ENCODE results near the gene CERS6. TPM values are rescaled to one million over a fixed set of nuclear protein-coding genes. Genes with fewer than 3 reads are reported as not detected.

Gene CERS6
- total and polyA plus RNA-seq, 4 donors, result 26.6 to 81.0 (median 41.5) TPM

- Histone ChIP-seq H3K9me3 (ENCODE audit: control insufficient read depth, insufficient read depth, low read length) (peaks cover 5% of the 10 kb centered on the region), H3K4me3 (ENCODE audit: low read depth, low read length) (no peak overlapping the region), H3K4me1 (ENCODE audit: control insufficient read depth, insufficient read depth, low read length) (peaks cover under 1% of the 10 kb centered on the region), H3K27ac (ENCODE audit: low read depth, low read length) (no peak overlapping the region), H3K27me3 (ENCODE audit: control insufficient read depth, insufficient read depth, low read length) (no peaks in the 10 kb centered on the region), H3K36me3 (ENCODE audit: control insufficient read depth, insufficient read depth, low read length) (peaks cover 5% of the 10 kb centered on the region)
- WGBS (ENCODE audit: insufficient coverage), result 90% methylated on average over 7 of the region's 7 CpGs
- DNase-seq (ENCODE audit: low read depth in 4 of 6, low spot score in 6 of 6), result no peak
Observed at GRCh38 chr2:168534926-168535325, 78.9 kb downstream of the CERS6 start.

GRCh38 chr2:168536925-168537466 lies 80.9 kb downstream of the CERS6 start:
- Histone ChIP-seq H3K4me1 (ENCODE audit: control insufficient read depth, insufficient read depth, low read length) (no peaks in the 10 kb centered on the region), H3K27me3 (ENCODE audit: control insufficient read depth, insufficient read depth, low read length) (no peaks in the 10 kb centered on the region), H3K36me3 (ENCODE audit: control insufficient read depth, insufficient read depth, low read length) (peaks cover 5% of the 10 kb centered on the region), H3K27ac (ENCODE audit: low read depth, low read length) (no peak overlapping the region), H3K4me3 (ENCODE audit: low read depth, low read length) (no peak overlapping the region), H3K9me3 (ENCODE audit: control insufficient read depth, insufficient read depth, low read length) (peaks cover 6% of the 10 kb centered on the region)
- DNase-seq (ENCODE audit: low read depth in 4 of 6, low spot score in 6 of 6), result no peak
- WGBS (ENCODE audit: insufficient coverage), result no CpG with 5 or more reads among the region's 2 CpGs

- H3K4me3 ChIP-seq (ENCODE audit: low read depth, low read length), result no peak overlapping the region
- no peaks in the 10 kb centered on the region for H3K27me3 ChIP-seq (ENCODE audit: control insufficient read depth, insufficient read depth, low read length)
- WGBS (ENCODE audit: insufficient coverage), result 100% methylated on average over 1 of the region's 1 CpG
- peaks cover 6% of the 10 kb centered on the region for H3K9me3 ChIP-seq (ENCODE audit: control insufficient read depth, insufficient read depth, low read length)
- H3K36me3 ChIP-seq (ENCODE audit: control insufficient read depth, insufficient read depth, low read length), result peaks cover 5% of the 10 kb centered on the region
- no peak overlapping the region for H3K27ac ChIP-seq (ENCODE audit: low read depth, low read length)
- H3K4me1 ChIP-seq (ENCODE audit: control insufficient read depth, insufficient read depth, low read length), result no peaks in the 10 kb centered on the region
- DNase-seq (ENCODE audit: low read depth in 4 of 6, low spot score in 6 of 6), result no peak
Observed at GRCh38 chr2:168538133-168538532, 82.1 kb downstream of the CERS6 start.

DNA sequence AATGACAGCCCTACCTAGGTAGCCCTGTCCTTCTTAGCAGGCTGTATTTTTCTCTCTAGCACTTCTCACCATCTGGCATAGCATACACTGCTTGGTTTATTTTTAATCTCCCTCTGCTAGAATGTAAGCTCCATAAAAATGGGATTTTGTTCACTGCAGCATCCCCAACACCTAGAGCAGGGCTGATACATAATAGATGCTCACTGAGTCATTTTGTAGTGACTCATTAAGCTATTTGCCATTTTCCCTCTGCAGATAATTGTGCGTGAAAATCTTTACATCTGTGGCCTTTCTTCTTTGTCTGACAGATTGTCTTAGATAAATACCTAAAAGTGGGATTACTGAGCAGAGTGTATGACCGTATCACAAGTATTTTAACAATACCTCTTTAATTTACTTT lies 82.5 kb downstream of the CERS6 start:
- no CpG with 5 or more reads among the region's 2 CpGs for WGBS (ENCODE audit: insufficient coverage)
- Histone ChIP-seq H3K9me3 (ENCODE audit: control insufficient read depth, insufficient read depth, low read length) (peaks cover 6% of the 10 kb centered on the region), H3K36me3 (ENCODE audit: control insufficient read depth, insufficient read depth, low read length) (peaks cover 5% of the 10 kb centered on the region), H3K4me3 (ENCODE audit: low read depth, low read length) (no peak overlapping the region), H3K27ac (ENCODE audit: low read depth, low read length) (no peak overlapping the region), H3K4me1 (ENCODE audit: control insufficient read depth, insufficient read depth, low read length) (no peaks in the 10 kb centered on the region), H3K27me3 (ENCODE audit: control insufficient read depth, insufficient read depth, low read length) (no peaks in the 10 kb centered on the region)
- DNase-seq (ENCODE audit: low read depth in 4 of 6, low spot score in 6 of 6), result no peak

- Histone ChIP-seq H3K27me3 (ENCODE audit: control insufficient read depth, insufficient read depth, low read length) (no peaks in the 10 kb centered on the region), H3K4me1 (ENCODE audit: control insufficient read depth, insufficient read depth, low read length) (no peaks in the 10 kb centered on the region), H3K36me3 (ENCODE audit: control insufficient read depth, insufficient read depth, low read length) (peaks cover 2% of the 10 kb centered on the region), H3K4me3 (ENCODE audit: low read depth, low read length) (no peak overlapping the region), H3K9me3 (ENCODE audit: control insufficient read depth, insufficient read depth, low read length) (peaks cover 6% of the 10 kb centered on the region), H3K27ac (ENCODE audit: low read depth, low read length) (no peak overlapping the region)
- no peak for DNase-seq (ENCODE audit: low read depth in 4 of 6, low spot score in 6 of 6)
- WGBS (ENCODE audit: insufficient coverage), result no CpG with 5 or more reads among the region's 1 CpG
Observed at GRCh38 chr2:168539945-168540344, 83.9 kb downstream of the CERS6 start.

GRCh38 chr2:168541858-168542257 lies 85.8 kb downstream of the CERS6 start:
- no CpG with 5 or more reads among the region's 1 CpG for WGBS (ENCODE audit: insufficient coverage)
- peaks cover 6% of the 10 kb centered on the region for H3K9me3 ChIP-seq (ENCODE audit: control insufficient read depth, insufficient read depth, low read length)
- no peaks in the 10 kb centered on the region for H3K4me1 ChIP-seq (ENCODE audit: control insufficient read depth, insufficient read depth, low read length)
- no peak for DNase-seq (ENCODE audit: low read depth in 4 of 6, low spot score in 6 of 6)
- no peak overlapping the region for H3K27ac ChIP-seq (ENCODE audit: low read depth, low read length)
- no peaks in the 10 kb centered on the region for H3K36me3 ChIP-seq (ENCODE audit: control insufficient read depth, insufficient read depth, low read length)
- no peaks in the 10 kb centered on the region for H3K27me3 ChIP-seq (ENCODE audit: control insufficient read depth, insufficient read depth, low read length)
- H3K4me3 ChIP-seq (ENCODE audit: low read depth, low read length), result no peak overlapping the region

GRCh38 chr2:168543037-168543436 lies 87.0 kb downstream of the CERS6 start:
- Histone ChIP-seq H3K27me3 (ENCODE audit: control insufficient read depth, insufficient read depth, low read length) (no peaks in the 10 kb centered on the region), H3K27ac (ENCODE audit: low read depth, low read length) (no peak overlapping the region), H3K9me3 (ENCODE audit: control insufficient read depth, insufficient read depth, low read length) (peaks cover 6% of the 10 kb centered on the region), H3K4me1 (ENCODE audit: control insufficient read depth, insufficient read depth, low read length) (no peaks in the 10 kb centered on the region), H3K4me3 (ENCODE audit: low read depth, low read length) (no peak overlapping the region), H3K36me3 (ENCODE audit: control insufficient read depth, insufficient read depth, low read length) (no peaks in the 10 kb centered on the region)
- no peak for DNase-seq (ENCODE audit: low read depth in 4 of 6, low spot score in 6 of 6)
- WGBS (ENCODE audit: insufficient coverage), result no CpG with 5 or more reads among the region's 4 CpGs

- Histone ChIP-seq H3K9me3 (ENCODE audit: control insufficient read depth, insufficient read depth, low read length) (peaks cover 6% of the 10 kb centered on the region), H3K4me1 (ENCODE audit: control insufficient read depth, insufficient read depth, low read length) (no peaks in the 10 kb centered on the region), H3K27me3 (ENCODE audit: control insufficient read depth, insufficient read depth, low read length) (no peaks in the 10 kb centered on the region), H3K36me3 (ENCODE audit: control insufficient read depth, insufficient read depth, low read length) (no peaks in the 10 kb centered on the region), H3K27ac (ENCODE audit: low read depth, low read length) (no peak overlapping the region), H3K4me3 (ENCODE audit: low read depth, low read length) (no peak overlapping the region)
- no CpG with 5 or more reads among the region's 1 CpG for WGBS (ENCODE audit: insufficient coverage)
- no peak for DNase-seq (ENCODE audit: low read depth in 4 of 6, low spot score in 6 of 6)
Observed at GRCh38 chr2:168543935-168544334, 87.9 kb downstream of the CERS6 start.

DNA sequence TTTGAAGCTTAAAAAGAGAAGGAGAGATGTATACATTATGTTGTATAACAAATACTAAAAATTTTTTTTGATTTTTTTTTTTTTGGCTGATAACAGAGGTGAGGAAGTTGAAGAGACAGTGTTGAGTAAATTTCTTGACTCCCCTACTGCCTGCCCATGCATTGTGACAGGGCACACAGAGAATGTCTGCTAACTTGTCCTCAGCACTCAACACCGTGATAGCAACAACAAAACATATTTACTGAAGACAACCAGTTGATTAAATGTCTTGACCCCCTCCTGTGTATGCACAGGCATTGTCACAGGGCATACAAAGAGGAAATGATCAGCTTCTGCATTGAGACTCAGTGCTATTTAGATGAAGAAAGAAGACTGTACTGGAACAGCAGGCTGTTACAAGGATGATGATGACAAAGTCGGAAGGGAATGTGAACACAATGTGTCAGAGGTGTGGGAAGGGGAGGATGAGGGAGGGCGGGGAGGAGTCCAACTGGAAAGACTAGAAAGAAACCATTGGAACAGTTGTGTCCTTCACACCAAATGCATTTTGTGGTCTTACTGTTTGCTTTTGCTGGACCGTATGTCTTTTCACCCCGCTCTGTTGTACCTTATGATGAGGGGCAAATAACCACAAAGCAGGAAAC lies 89.5 kb downstream of the CERS6 start:
- Histone ChIP-seq H3K36me3 (ENCODE audit: control insufficient read depth, insufficient read depth, low read length) (peaks cover 4% of the 10 kb centered on the region), H3K4me1 (ENCODE audit: control insufficient read depth, insufficient read depth, low read length) (peaks cover 3% of the 10 kb centered on the region), H3K27ac (ENCODE audit: low read depth, low read length) (no peak overlapping the region), H3K27me3 (ENCODE audit: control insufficient read depth, insufficient read depth, low read length) (no peaks in the 10 kb centered on the region), H3K4me3 (ENCODE audit: low read depth, low read length) (no peak overlapping the region), H3K9me3 (ENCODE audit: control insufficient read depth, insufficient read depth, low read length) (no peaks in the 10 kb centered on the region)
- 54% methylated on average over 3 of the region's 5 CpGs for whole genome bisulfite sequencing (ENCODE audit: insufficient coverage)
- DNase-seq (ENCODE audit: low read depth in 4 of 6, low spot score in 6 of 6), result no peak

- no peak overlapping the region for H3K27ac ChIP-seq (ENCODE audit: low read depth, low read length)
- peaks cover 4% of the 10 kb centered on the region for H3K36me3 ChIP-seq (ENCODE audit: control insufficient read depth, insufficient read depth, low read length)
- DNase-seq (ENCODE audit: low read depth in 4 of 6, low spot score in 6 of 6), result no peak
- no peak overlapping the region for H3K4me3 ChIP-seq (ENCODE audit: low read depth, low read length)
- no peaks in the 10 kb centered on the region for H3K9me3 ChIP-seq (ENCODE audit: control insufficient read depth, insufficient read depth, low read length)
- no peaks in the 10 kb centered on the region for H3K27me3 ChIP-seq (ENCODE audit: control insufficient read depth, insufficient read depth, low read length)
- WGBS (ENCODE audit: insufficient coverage), result no CpG with 5 or more reads among the region's 5 CpGs
- peaks cover 7% of the 10 kb centered on the region for H3K4me1 ChIP-seq (ENCODE audit: control insufficient read depth, insufficient read depth, low read length)
Observed at GRCh38 chr2:168550670-168551069, 94.6 kb downstream of the CERS6 start.

Measured in spinal cord (tissue), 10 donors.